ENCODE results near the gene NEUROD6.

Gene NEUROD6

GRCh38 chr7:31335884-31336201, 4.7 kb downstream of the NEUROD6 start:
- H3K4me1 ChIP-seq (ENCODE audit: control extremely low read depth in 1 of 4, control insufficient read depth in 4 of 4, insufficient read depth in 4 of 4, low read length in 3 of 4): peaks cover 0 to 6% (median 1%) of the 10 kb centered on the region in 4 experiments
- H3K9me3 ChIP-seq (ENCODE audit: control extremely low read depth in 1 of 5, control insufficient read depth in 4 of 5, insufficient read depth in 2 of 5, low read depth in 1 of 5, low read length in 4 of 5): peaks cover 0 to 3% (median 0%) of the 10 kb centered on the region in 5 experiments
- no peaks in the 10 kb centered on the region for H3K36me3 ChIP-seq (ENCODE audit: control insufficient read depth in 4 of 4, insufficient read depth in 4 of 4, low read length in 3 of 4)
- ChIA-PET CTCF (no interaction called here), POLR2A (no interaction called here)
- H3K4me3 ChIP-seq (ENCODE audit: control insufficient read depth in 1 of 7, extremely low read depth in 1 of 7, insufficient read depth in 4 of 7, low read depth in 2 of 7, low read length in 6 of 7): no peak overlapping the region
- no peak for DNase-seq
- 12% methylated on average over 10 of the region's 12 CpGs for WGBS (ENCODE audit: insufficient coverage)
- no peak overlapping the region for H3K27ac ChIP-seq (ENCODE audit: insufficient read depth in 1 of 2, low read depth in 1 of 2, low read length in 2 of 2, poor library complexity in 1 of 2, severe bottlenecking in 2 of 2)
- H3K27me3 ChIP-seq (replicated peaks in 2 of 5; ENCODE audit: control insufficient read depth in 4 of 5, insufficient read depth in 5 of 5, low read length in 4 of 5): peaks cover 7 to 79% (median 36%) of the 10 kb centered on the region in 5 experiments

- 68% methylated on average over 15 of the region's 16 CpGs for WGBS (ENCODE audit: insufficient coverage)
- no peak for DNase-seq
- H3K27ac ChIP-seq (ENCODE audit: insufficient read depth in 1 of 2, low read depth in 1 of 2, low read length in 2 of 2, poor library complexity in 1 of 2, severe bottlenecking in 2 of 2): no peak overlapping the region
- no peak overlapping the region for H3K4me3 ChIP-seq (ENCODE audit: control insufficient read depth in 1 of 7, extremely low read depth in 1 of 7, insufficient read depth in 4 of 7, low read depth in 2 of 7, low read length in 6 of 7)
- ChIA-PET CTCF (no interaction called here), POLR2A (no interaction called here)
- peaks cover 0 to 3% (median 0%) of the 10 kb centered on the region in 5 experiments for H3K9me3 ChIP-seq (ENCODE audit: control extremely low read depth in 1 of 5, control insufficient read depth in 4 of 5, insufficient read depth in 2 of 5, low read depth in 1 of 5, low read length in 4 of 5)
- H3K4me1 ChIP-seq (ENCODE audit: control extremely low read depth in 1 of 4, control insufficient read depth in 4 of 4, insufficient read depth in 4 of 4, low read length in 3 of 4): peaks cover 0 to 6% (median 1%) of the 10 kb centered on the region in 4 experiments
- no peaks in the 10 kb centered on the region for H3K36me3 ChIP-seq (ENCODE audit: control insufficient read depth in 4 of 4, insufficient read depth in 4 of 4, low read length in 3 of 4)
- peaks cover 7 to 74% (median 34%) of the 10 kb centered on the region in 5 experiments for H3K27me3 ChIP-seq (replicated peaks in 2 of 5; ENCODE audit: control insufficient read depth in 4 of 5, insufficient read depth in 5 of 5, low read length in 4 of 5)
Measured at GRCh38 chr7:31335161-31335856, 5.2 kb downstream of the NEUROD6 start.

GRCh38 chr7:31333291-31333690, 7.2 kb downstream of the NEUROD6 start:
- DNase-seq: no peak
- POLR2A ChIA-PET: no interaction called here
- CTCF ChIA-PET: no interaction called here
- Histone ChIP-seq H3K9me3 (ENCODE audit: control extremely low read depth in 1 of 5, control insufficient read depth in 4 of 5, insufficient read depth in 2 of 5, low read depth in 1 of 5, low read length in 4 of 5) (no peaks in the 10 kb centered on the region), H3K36me3 (ENCODE audit: control insufficient read depth in 4 of 4, insufficient read depth in 4 of 4, low read length in 3 of 4) (no peaks in the 10 kb centered on the region), H3K4me3 (ENCODE audit: control insufficient read depth in 1 of 7, extremely low read depth in 1 of 7, insufficient read depth in 4 of 7, low read depth in 2 of 7, low read length in 6 of 7) (no peak overlapping the region), H3K27ac (ENCODE audit: insufficient read depth in 1 of 2, low read depth in 1 of 2, low read length in 2 of 2, poor library complexity in 1 of 2, severe bottlenecking in 2 of 2) (no peak overlapping the region), H3K27me3 (replicated peaks in 2 of 5; ENCODE audit: control insufficient read depth in 4 of 5, insufficient read depth in 5 of 5, low read length in 4 of 5) (peaks cover 7 to 56% (median 19%) of the 10 kb centered on the region in 5 experiments), H3K4me1 (ENCODE audit: control extremely low read depth in 1 of 4, control insufficient read depth in 4 of 4, insufficient read depth in 4 of 4, low read length in 3 of 4) (peaks cover 0 to 6% (median 1%) of the 10 kb centered on the region in 4 experiments)
- WGBS (ENCODE audit: insufficient coverage): 100% methylated on average over 2 of the region's 2 CpGs

GRCh38 chr7:31327071-31327470, 13.5 kb downstream of the NEUROD6 start:
- Histone ChIP-seq H3K4me1 (ENCODE audit: control extremely low read depth in 1 of 4, control insufficient read depth in 4 of 4, insufficient read depth in 4 of 4, low read length in 3 of 4) (no peaks in the 10 kb centered on the region), H3K27me3 (replicated peaks in 2 of 5; ENCODE audit: control insufficient read depth in 4 of 5, insufficient read depth in 5 of 5, low read length in 4 of 5) (peaks cover 0 to 2% (median 0%) of the 10 kb centered on the region in 5 experiments), H3K4me3 (ENCODE audit: control insufficient read depth in 1 of 7, extremely low read depth in 1 of 7, insufficient read depth in 4 of 7, low read depth in 2 of 7, low read length in 6 of 7) (no peak overlapping the region), H3K9me3 (ENCODE audit: control extremely low read depth in 1 of 5, control insufficient read depth in 4 of 5, insufficient read depth in 2 of 5, low read depth in 1 of 5, low read length in 4 of 5) (no peaks in the 10 kb centered on the region), H3K27ac (ENCODE audit: insufficient read depth in 1 of 2, low read depth in 1 of 2, low read length in 2 of 2, poor library complexity in 1 of 2, severe bottlenecking in 2 of 2) (no peak overlapping the region), H3K36me3 (ENCODE audit: control insufficient read depth in 4 of 4, insufficient read depth in 4 of 4, low read length in 3 of 4) (no peaks in the 10 kb centered on the region)
- ChIA-PET POLR2A (no interaction called here), CTCF (no interaction called here)
- DNase-seq: no peak
- 67% methylated on average over 2 of the region's 2 CpGs for WGBS (ENCODE audit: insufficient coverage)

- CTCF ChIA-PET: no interaction called here
- Histone ChIP-seq H3K27ac (ENCODE audit: insufficient read depth in 1 of 2, low read depth in 1 of 2, low read length in 2 of 2, poor library complexity in 1 of 2, severe bottlenecking in 2 of 2) (no peak overlapping the region), H3K9me3 (ENCODE audit: control extremely low read depth in 1 of 5, control insufficient read depth in 4 of 5, insufficient read depth in 2 of 5, low read depth in 1 of 5, low read length in 4 of 5) (no peaks in the 10 kb centered on the region), H3K4me3 (ENCODE audit: control insufficient read depth in 1 of 7, extremely low read depth in 1 of 7, insufficient read depth in 4 of 7, low read depth in 2 of 7, low read length in 6 of 7) (no peak overlapping the region), H3K4me1 (ENCODE audit: control extremely low read depth in 1 of 4, control insufficient read depth in 4 of 4, insufficient read depth in 4 of 4, low read length in 3 of 4) (no peaks in the 10 kb centered on the region), H3K27me3 (replicated peaks in 2 of 5; ENCODE audit: control insufficient read depth in 4 of 5, insufficient read depth in 5 of 5, low read length in 4 of 5) (peaks cover 0 to 2% (median 0%) of the 10 kb centered on the region in 5 experiments), H3K36me3 (ENCODE audit: control insufficient read depth in 4 of 4, insufficient read depth in 4 of 4, low read length in 3 of 4) (no peaks in the 10 kb centered on the region)
- WGBS (ENCODE audit: insufficient coverage): 81% methylated on average over 2 of the region's 2 CpGs
- POLR2A ChIA-PET: no interaction called here
- DNase-seq: no peak
Measured at GRCh38 chr7:31326416-31326815, 14.1 kb downstream of the NEUROD6 start.

- H3K4me3 ChIP-seq (ENCODE audit: control insufficient read depth in 1 of 7, extremely low read depth in 1 of 7, insufficient read depth in 4 of 7, low read depth in 2 of 7, low read length in 6 of 7): no peak overlapping the region
- H3K27me3 ChIP-seq (replicated peaks in 2 of 5; ENCODE audit: control insufficient read depth in 4 of 5, insufficient read depth in 5 of 5, low read length in 4 of 5): no peaks in the 10 kb centered on the region
- WGBS (ENCODE audit: insufficient coverage): no CpG with 5 or more reads among the region's 1 CpG
- no peaks in the 10 kb centered on the region for H3K9me3 ChIP-seq (ENCODE audit: control extremely low read depth in 1 of 5, control insufficient read depth in 4 of 5, insufficient read depth in 2 of 5, low read depth in 1 of 5, low read length in 4 of 5)
- ChIA-PET CTCF (no interaction called here), POLR2A (no interaction called here)
- H3K36me3 ChIP-seq (ENCODE audit: control insufficient read depth in 4 of 4, insufficient read depth in 4 of 4, low read length in 3 of 4): no peaks in the 10 kb centered on the region
- no peak overlapping the region for H3K27ac ChIP-seq (ENCODE audit: insufficient read depth in 1 of 2, low read depth in 1 of 2, low read length in 2 of 2, poor library complexity in 1 of 2, severe bottlenecking in 2 of 2)
- no peaks in the 10 kb centered on the region for H3K4me1 ChIP-seq (ENCODE audit: control extremely low read depth in 1 of 4, control insufficient read depth in 4 of 4, insufficient read depth in 4 of 4, low read length in 3 of 4)
- no peak for DNase-seq
Measured at GRCh38 chr7:31323101-31323500, 17.4 kb downstream of the NEUROD6 start.

- no peaks in the 10 kb centered on the region for H3K9me3 ChIP-seq (ENCODE audit: control extremely low read depth in 1 of 5, control insufficient read depth in 4 of 5, insufficient read depth in 2 of 5, low read depth in 1 of 5, low read length in 4 of 5)
- no peak overlapping the region for H3K27ac ChIP-seq (ENCODE audit: insufficient read depth in 1 of 2, low read depth in 1 of 2, low read length in 2 of 2, poor library complexity in 1 of 2, severe bottlenecking in 2 of 2)
- no peaks in the 10 kb centered on the region for H3K27me3 ChIP-seq (replicated peaks in 2 of 5; ENCODE audit: control insufficient read depth in 4 of 5, insufficient read depth in 5 of 5, low read length in 4 of 5)
- H3K4me1 ChIP-seq (ENCODE audit: control extremely low read depth in 1 of 4, control insufficient read depth in 4 of 4, insufficient read depth in 4 of 4, low read length in 3 of 4): no peaks in the 10 kb centered on the region
- DNase-seq: no peak
- no peak overlapping the region for H3K4me3 ChIP-seq (ENCODE audit: control insufficient read depth in 1 of 7, extremely low read depth in 1 of 7, insufficient read depth in 4 of 7, low read depth in 2 of 7, low read length in 6 of 7)
- ChIA-PET CTCF (no interaction called here), POLR2A (no interaction called here)
- no peaks in the 10 kb centered on the region for H3K36me3 ChIP-seq (ENCODE audit: control insufficient read depth in 4 of 4, insufficient read depth in 4 of 4, low read length in 3 of 4)
Measured at GRCh38 chr7:31320675-31321074, 19.9 kb downstream of the NEUROD6 start.

All from common myeloid progenitor, CD34-positive (primary cell).